GM12878 (cell line): ENCODE data around the gene USP4. TPM values are rescaled to one million over a fixed set of nuclear protein-coding genes. Genes with fewer than 3 reads are reported as not detected.

Experiments used
- ATF3 ChIP-seq: IDR thresholded peaks from 2 replicates; pipeline ENCODE4 v1.6.1; 2011; ENCODE audit warnings: low read depth, mild to moderate bottlenecking, low read length, moderate library complexity, borderline replicate concordance; ENCODE audit errors: extremely low read depth
- CBX5 ChIP-seq: sonication (generic); IDR thresholded peaks from 2 replicates; pipeline ENCODE4 v1.6.1; 2016; ENCODE audit warnings: low read depth, moderate library complexity, mild to moderate bottlenecking, inconsistent platforms
- CUX1 ChIP-seq: IDR thresholded peaks from 2 replicates; pipeline ENCODE4 v1.6.1; 2012; ENCODE audit warnings: improper control_type of control experiment, low read depth, low read length; ENCODE audit not compliant: insufficient replicate concordance
- EZH2 ChIP-seq: IDR thresholded peaks from 2 replicates; pipeline ENCODE4 v1.6.1; 2012; ENCODE audit warnings: low read depth, mild to moderate bottlenecking, control low read depth, inconsistent platforms, low read length, borderline replicate concordance; ENCODE audit not compliant: control insufficient read depth
- MTA2 ChIP-seq: fragments of 450-650 bp; IDR thresholded peaks from 2 replicates; pipeline ENCODE4 v1.6.1; 2016; ENCODE audit warnings: low read depth, mild to moderate bottlenecking, moderate library complexity
- MTA3 ChIP-seq: IDR thresholded peaks from 2 replicates; pipeline ENCODE4 v1.6.1; 2012; ENCODE audit warnings: low read length, inconsistent platforms, borderline replicate concordance
- NBN ChIP-seq: fragments of 450-650 bp; IDR thresholded peaks from 2 replicates; pipeline ENCODE4 v1.6.1; 2016
- NR2C2 ChIP-seq: IDR thresholded peaks from 2 replicates; pipeline ENCODE4 v1.6.1; 2011; ENCODE audit warnings: borderline replicate concordance, low read depth; ENCODE audit not compliant: control insufficient read depth, insufficient read length
- POLR2A ChIP-seq: IDR thresholded peaks from 2 replicates; pipeline ENCODE4 v1.6.1; 2011; ENCODE audit warnings: low read depth, mild to moderate bottlenecking, low read length
- POLR2AphosphoS2 ChIP-seq: IDR thresholded peaks from 2 replicates; pipeline ENCODE4 v1.6.1; 2011; ENCODE audit warnings: low read depth, mild to moderate bottlenecking, low read length, improper control_type of control experiment, moderate library complexity
- PRDM15 ChIP-seq: fragments of 450-650 bp; formaldehyde crosslinking; IDR thresholded peaks from 2 replicates; pipeline ENCODE4 v1.4.0; 2020; ENCODE audit warnings: mild to moderate bottlenecking, moderate library complexity
- SP1 ChIP-seq: IDR thresholded peaks from one replicate; pipeline ENCODE4 v1.6.1; 2011; ENCODE audit warnings: low read depth, low read length
- STAT1 ChIP-seq: fragments of 450-650 bp; conservative IDR thresholded peaks from 2 replicates; pipeline ENCODE4 v1.6.1; 2014; ENCODE audit warnings: antibody characterized with exemption, mild to moderate bottlenecking
- SUPT20H ChIP-seq: IDR thresholded peaks from 2 replicates; pipeline ENCODE4 v1.6.1; 2011; ENCODE audit warnings: low read depth, mild to moderate bottlenecking, low read length, moderate library complexity, borderline replicate concordance; ENCODE audit not compliant: control insufficient read depth
- ZBTB4 ChIP-seq: fragments of 450-650 bp; formaldehyde crosslinking; IDR thresholded peaks from 2 replicates; pipeline ENCODE4 v1.4.0; 2022; ENCODE audit warnings: mild to moderate bottlenecking, moderate library complexity
- ZNF217 ChIP-seq: fragments of 450-650 bp; IDR thresholded peaks from 2 replicates; pipeline ENCODE4 v1.6.1; 2017; ENCODE audit warnings: antibody characterized with exemption, mild to moderate bottlenecking
- ZNF384 ChIP-seq: IDR thresholded peaks from 2 replicates; pipeline ENCODE4 v1.6.1; 2012; ENCODE audit warnings: low read depth, mild to moderate bottlenecking, low read length, improper control_type of control experiment, borderline replicate concordance
- polyA plus RNA-seq, 11 experiments: library from polyadenylated mRNA; depleted of rRNA in 4 of 11; unstranded in 6 of 11; stranded (reverse) in 5 of 11; fragments of >200 nt; fragmentation: Nextera tagmentation in 4 of 11; fragmentation: Illumina TruSeq in 1 of 11; extraction: Ambion mirVana in 4 of 11; extraction: Trizol in 1 of 11; gene quantifications; 1 replicate in 1 of 11; 2 replicates in 10 of 11; pipeline versions ENCODE4 v1.2.1 to v1.2.3, GENCODE V29; 2011 to 2016; ENCODE audit warnings: inconsistent platforms in 2 of 11, missing spikeins in 2 of 11, low read depth in 1 of 11
- total RNA-seq, 4 experiments: library from RNA; depleted of rRNA in 3 of 4; stranded (reverse); fragments of >200 nt in 3 of 4; fragmentation: Illumina TruSeq in 1 of 4; extraction: Trizol in 1 of 4; gene quantifications; 2 replicates each; pipeline versions ENCODE4 v1.2.1 to v1.2.3, GENCODE V29; 2013 to 2021

Gene USP4
- total and polyA plus RNA-seq, 10 of the 15 experiments (the other 5 are each of a cell fraction or from before 2014, with no cell fraction given): 26.5 to 77.1 (median 66.0) TPM

GRCh38 chr3:49313896-49314688 is 25.8 kb downstream of the USP4 start (continued):
- TF ChIP-seq CUX1 (peak; percentile 80), NBN (no peak), CBX5 (no peak), SUPT20H (no peak), POLR2A (no peak), ZNF217 (no peak), PRDM15 (CRISPR knock-in tag) (no peak), MTA2 (no peak), SP1 (no peak), STAT1 (no peak), NR2C2 (no peak), ZNF384 (no peak), ATF3 (no peak), EZH2 (no peak), POLR2AphosphoS2 (no peak), ZBTB4 (0 out of 2 replicates have a peak, but pooled peaks have one; percentile 58), MTA3 (no peak)
